GM12878 (cell line): ENCODE results near the gene ADAMTSL3. TPM values are rescaled to one million over a fixed set of nuclear protein-coding genes. Genes with fewer than 3 reads are reported as not detected.

Experiments
- ATAC-seq: fragments of 200-7000 bp; cut with Tn5 transposase; 3 replicates; pipeline ENCODE4 v1.9.1; 2020; ENCODE audit warnings: mild to moderate bottlenecking, moderate library complexity
- BruUV-seq: library from RNA; stranded (reverse); fragments of 400-500 nt; replicated peaks from 2 replicates; lab custom pipeline; 2021; lab: Mats Ljungman, UMichigan
- CTCF ChIA-PET: fragments of 300-600 bp; sonication (Branson Sonifier 250); formaldehyde crosslinking; extraction: SDS; loops from one replicate; lab custom pipeline; 2021; ENCODE audit warnings: inconsistent platforms; lab: Yijun Ruan, JAX
- POLR2A ChIA-PET: fragments of 350-600 bp; formaldehyde crosslinking; extraction: SDS; loops from one replicate; lab custom pipeline; 2021; ENCODE audit warnings: inconsistent platforms; lab: Charles Lee
- RAD21 ChIA-PET: fragments of 300-600 bp; sonication (Branson Sonifier 250); formaldehyde crosslinking; loops from one replicate; lab custom pipeline; 2023; ENCODE audit warnings: antibody characterized with exemption; ENCODE audit not compliant: unreplicated experiment; lab: Charles Lee
- SMC1A ChIA-PET: fragments of 300-600 bp; sonication (Branson Sonifier 250); formaldehyde crosslinking; loops from one replicate; lab custom pipeline; 2023; ENCODE audit not compliant: unreplicated experiment, uncharacterized antibody; lab: Charles Lee
- DNase-seq: peaks from one replicate; pipeline ENCODE4 v3.0.0-alpha.2; 2011; ENCODE audit warnings: low read depth, low spot score
- FAIRE-seq: peaks from 3 replicates; lab custom pipeline; 2011; peaks lifted over from hg19 to GRCh38; lab: Jason Lieb, UNC
- H2AFZ ChIP-seq: 2 replicates; pipeline ENCODE4 v1.6.0; 2011; ENCODE audit warnings: low read depth, low read length, control low read depth; ENCODE audit not compliant: control insufficient read depth
- H3K27ac ChIP-seq: 2 replicates; pipeline ENCODE4 v1.5.1; 2011; ENCODE audit warnings: control low read depth; ENCODE audit not compliant: control insufficient read depth, insufficient read depth
- H3K27me3 ChIP-seq, 2 experiments: replicated peaks in 1 of 2; 2 replicates each; pipeline versions ENCODE4 v1.6.0 to v1.6.1; 2011; ENCODE audit warnings: low read length in 1 of 2; ENCODE audit not compliant: control insufficient read depth in 2 of 2, insufficient read depth in 2 of 2
- H3K36me3 ChIP-seq, 2 experiments: 2 replicates each; pipeline ENCODE4 v1.5.1; 2011; ENCODE audit warnings: low read length in 1 of 2; ENCODE audit not compliant: control insufficient read depth in 2 of 2, insufficient read depth in 2 of 2
- H3K4me1 ChIP-seq: 2 replicates; pipeline ENCODE4 v1.6.1; 2011; ENCODE audit warnings: mild to moderate bottlenecking, low read length, moderate library complexity, mixed read lengths; ENCODE audit not compliant: control insufficient read depth, insufficient read depth
- H3K4me2 ChIP-seq: 2 replicates; pipeline ENCODE4 v1.6.0; 2011; ENCODE audit warnings: control low read depth; ENCODE audit not compliant: control insufficient read depth, insufficient read depth
- H3K4me3 ChIP-seq: fragments of 200-600 bp; sonication (generic); 2 replicates; pipeline ENCODE4 v1.5.1; 2016
- H3K79me2 ChIP-seq: 2 replicates; pipeline ENCODE4 v1.6.0; 2011; ENCODE audit warnings: low read length; ENCODE audit not compliant: control insufficient read depth, insufficient read depth
- H3K9ac ChIP-seq: 2 replicates; pipeline ENCODE4 v1.8.0; 2011; ENCODE audit warnings: low read length, control low read depth, mixed read lengths; ENCODE audit not compliant: control insufficient read depth, insufficient read depth
- H3K9me3 ChIP-seq: replicated peaks from 3 replicates; pipeline ENCODE4 v1.5.1; 2011; ENCODE audit warnings: mild to moderate bottlenecking, low read length; ENCODE audit not compliant: control insufficient read depth, insufficient read depth
- H4K20me1 ChIP-seq: 2 replicates; pipeline ENCODE4 v1.6.0; 2011; ENCODE audit not compliant: control insufficient read depth, insufficient read depth
- ASH2L ChIP-seq: fragments of 300-600, 200-600 bp; sonication (generic); IDR thresholded peaks from 2 replicates; pipeline ENCODE4 v1.6.1; 2017; ENCODE audit warnings: low read depth, mild to moderate bottlenecking, borderline replicate concordance
- BCL11A ChIP-seq: IDR thresholded peaks from 2 replicates; pipeline ENCODE4 v1.6.1; 2011; ENCODE audit warnings: low read depth, low read length
- KLF5 ChIP-seq: fragments of 450-650 bp; IDR thresholded peaks from 2 replicates; pipeline ENCODE4 v1.6.1; 2014; ENCODE audit warnings: mild to moderate bottlenecking; ENCODE audit not compliant: partially characterized antibody
- POLR2A ChIP-seq: IDR thresholded peaks from 2 replicates; pipeline ENCODE4 v1.6.1; 2011; ENCODE audit warnings: low read depth, mild to moderate bottlenecking, low read length
- RELB ChIP-seq: fragments of 450-650 bp; IDR thresholded peaks from 2 replicates; pipeline ENCODE4 v1.6.1; 2017; ENCODE audit warnings: low read depth, mild to moderate bottlenecking, moderate library complexity
- ZNF274 ChIP-seq: IDR thresholded peaks from one replicate; pipeline ENCODE4 v1.8.0; 2011; ENCODE audit not compliant: insufficient read length, insufficient read depth
- ZNF384 ChIP-seq: IDR thresholded peaks from 2 replicates; pipeline ENCODE4 v1.6.1; 2012; ENCODE audit warnings: low read depth, mild to moderate bottlenecking, low read length, improper control_type of control experiment, borderline replicate concordance
- ZNF622 ChIP-seq: fragments of 450-650 bp; IDR thresholded peaks from 2 replicates; pipeline ENCODE4 v1.6.1; 2017; ENCODE audit warnings: mild to moderate bottlenecking, inconsistent platforms
- WGBS: methylation state at CpG from one replicate; pipeline ENCODE4 v1.1.6; 2016; ENCODE audit warnings: low lambda C conversion rate; ENCODE audit not compliant: insufficient replicate concordance, insufficient coverage; ENCODE audit errors: missing lambda C conversion rate; 5-methylcytosine and 5-hydroxymethylcytosine counted together
- in situ Hi-C: fragments of 300-500 bp; cut with MboI; formaldehyde crosslinking; loops from 9 replicates; pipeline ENCODE4 v1.14.3; 2018; ENCODE audit warnings: mixed read lengths
- intact Hi-C: fragments of 100-400 bp; cut with micrococcal nuclease; formaldehyde crosslinking; loops from one replicate; pipeline ENCODE4 v1.14.2; 2022; ENCODE audit not compliant: unreplicated experiment
- polyA plus RNA-seq, 11 experiments: library from polyadenylated mRNA; depleted of rRNA in 4 of 11; unstranded in 6 of 11; stranded (reverse) in 5 of 11; fragments of >200 nt; fragmentation: Nextera tagmentation in 4 of 11; fragmentation: Illumina TruSeq in 1 of 11; extraction: Ambion mirVana in 4 of 11; extraction: Trizol in 1 of 11; gene quantifications; 1 replicate in 1 of 11; 2 replicates in 10 of 11; pipeline versions ENCODE4 v1.2.1 to v1.2.3, GENCODE V29; 2011 to 2016; ENCODE audit warnings: inconsistent platforms in 2 of 11, missing spikeins in 2 of 11, low read depth in 1 of 11
- total RNA-seq, 4 experiments: library from RNA; depleted of rRNA in 3 of 4; stranded (reverse); fragments of >200 nt in 3 of 4; fragmentation: Illumina TruSeq in 1 of 4; extraction: Trizol in 1 of 4; gene quantifications; 2 replicates each; pipeline versions ENCODE4 v1.2.1 to v1.2.3, GENCODE V29; 2013 to 2021

The ADAMTSL3 gene
- total and polyA plus RNA-seq, 10 of the 15 experiments (the other 5 are each of a cell fraction or from before 2014, with no cell fraction given): 0.01 to 0.28 (median 0.13) TPM

DNA sequence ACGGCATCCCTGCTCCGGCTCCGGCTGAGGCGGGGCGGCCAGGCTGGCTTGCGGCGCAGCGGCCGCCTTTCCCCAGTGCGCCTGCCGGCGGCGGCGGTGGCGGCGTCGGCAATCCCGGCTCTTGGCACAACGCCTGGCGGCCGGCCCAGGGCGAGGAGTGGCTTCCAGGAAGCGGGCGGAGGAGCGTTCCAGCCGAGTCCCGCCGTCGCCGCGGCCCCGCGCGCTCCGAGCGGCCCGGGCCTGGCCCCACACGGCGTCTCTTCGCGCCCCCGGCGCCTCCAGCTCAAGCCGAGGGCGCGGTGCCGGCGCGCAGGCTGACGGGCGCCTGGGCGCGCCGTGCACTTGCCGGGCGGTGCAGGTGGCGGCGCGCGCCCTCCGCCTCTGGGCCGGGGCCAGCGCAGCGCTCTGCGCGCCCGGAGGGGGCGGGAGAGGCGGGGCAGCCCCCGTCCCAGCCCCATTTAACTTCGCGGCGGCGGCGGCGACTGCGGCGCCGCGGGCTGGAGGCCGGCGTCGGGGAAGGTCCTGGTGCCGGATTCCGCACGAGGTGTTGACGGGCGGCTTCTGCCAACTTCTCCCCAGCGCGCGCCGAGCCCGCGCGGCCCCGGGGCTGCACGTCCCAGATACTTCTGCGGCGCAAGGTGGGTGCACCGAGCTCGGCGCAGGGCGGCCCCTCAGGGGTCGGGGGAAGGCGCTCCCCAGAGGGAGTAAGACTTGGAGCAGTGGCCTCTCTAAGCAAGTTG is at the start of gene ADAMTSL3 (continued):
- TF ChIP-seq BCL11A (no peak), ASH2L (no peak), POLR2A (no peak), KLF5 (no peak), ZNF622 (no peak), ZNF274 (no peak)

DNA sequence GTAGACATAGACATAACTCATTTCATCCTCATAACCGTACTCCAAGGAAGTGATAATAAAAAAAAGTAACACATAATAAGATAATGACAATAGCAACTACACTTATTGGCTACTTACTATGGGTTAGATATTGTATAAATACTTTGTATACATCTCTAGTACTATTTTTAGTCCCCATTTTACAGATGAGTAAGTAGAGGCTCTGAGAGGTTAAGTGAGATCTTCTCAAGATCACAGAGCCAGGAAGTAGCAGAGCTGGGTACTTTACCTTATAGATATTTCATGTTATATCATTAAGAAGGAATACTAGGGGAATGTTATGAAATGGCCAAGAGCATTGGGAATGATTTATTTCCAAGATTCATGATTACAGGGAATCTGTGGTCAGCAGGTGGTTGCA is 49.4 kb upstream of the ADAMTSL3 start:
- Histone ChIP-seq H3K4me2 (no peak overlapping the region), H3K36me3 (no peaks in the 10 kb centered on the region), H3K9me3 (no peaks in the 10 kb centered on the region), H3K4me3 (no peak overlapping the region), H3K9ac (no peak overlapping the region), H3K27ac (no peak overlapping the region), H3K4me1 (no peaks in the 10 kb centered on the region), H2AFZ (no peak overlapping the region), H3K27me3 (no peaks in the 10 kb centered on the region; a peak in 1 of 4 replicates), H4K20me1 (no peaks in the 10 kb centered on the region), H3K79me2 (no peaks in the 10 kb centered on the region)
- no peak for DNase-seq
- in situ Hi-C loops: no loop called here
- FAIRE-seq: no peak
- BruUV-seq: no TSS peak
- ChIA-PET POLR2A (no interaction called here), CTCF (no interaction called here), SMC1A (no interaction called here), RAD21 (no interaction called here)
- ATAC-seq: no peak
- intact Hi-C loops: no loop called here
- WGBS: 81% methylated on average over 1 of the region's 1 CpG
- TF ChIP-seq RELB (no peak), ZNF384 (no peak)
